SU-DHL-6 (cell line): Measurements from ENCODE around the gene ZNF726.

ENCODE experiments used
- H2AFZ ChIP-seq: fragments of 200-600 bp; sonication (generic); 2 replicates; pipeline ENCODE4 v1.6.1; 2014; ENCODE audit warnings: low read depth, mild to moderate bottlenecking, moderate library complexity, mixed read lengths, antibody characterized with exemption, low read length; ENCODE audit not compliant: severe bottlenecking
- H3F3A ChIP-seq: fragments of 200-600 bp; shearing (Covaris generic); 2 replicates; pipeline ENCODE4 v1.6.0; 2016; ENCODE audit warnings: antibody characterized with exemption, mild to moderate bottlenecking; ENCODE audit not compliant: insufficient read depth
- H3K27ac ChIP-seq: fragments of 200-600 bp; sonication (generic); 2 replicates; pipeline ENCODE4 v1.5.1; 2016; ENCODE audit warnings: low read depth, mild to moderate bottlenecking, low read length, moderate library complexity, mixed read lengths
- H3K27me3 ChIP-seq: fragments of 200-600 bp; sonication (generic), shearing (Covaris generic); 2 replicates; pipeline ENCODE4 v1.6.0; 2014; ENCODE audit warnings: mild to moderate bottlenecking, low read length
- H3K36me3 ChIP-seq: fragments of 200-600 bp; sonication (generic); 2 replicates; pipeline ENCODE4 v1.6.1; 2014; ENCODE audit warnings: mild to moderate bottlenecking, low read length, mixed read lengths
- H3K4me2 ChIP-seq: fragments of 300-600, 200-600 bp; shearing (Covaris generic), sonication (generic); 2 replicates; pipeline ENCODE4 v1.6.0; 2014; ENCODE audit warnings: low read length, low read depth, mild to moderate bottlenecking; ENCODE audit not compliant: poor library complexity, severe bottlenecking
- H3K4me3 ChIP-seq: fragments of 200-600 bp; sonication (generic); 2 replicates; pipeline ENCODE4 v1.5.1; 2014; ENCODE audit warnings: antibody characterized with exemption, low read length, mild to moderate bottlenecking, mixed read lengths; ENCODE audit not compliant: insufficient read depth, poor library complexity, severe bottlenecking
- H3K79me2 ChIP-seq: fragments of 200-600 bp; sonication (generic); 2 replicates; pipeline ENCODE4 v1.6.1; 2014; ENCODE audit warnings: mild to moderate bottlenecking, low read length, moderate library complexity; ENCODE audit not compliant: insufficient read depth
- H3K9ac ChIP-seq: fragments of 200-600 bp; sonication (generic); 2 replicates; pipeline ENCODE4 v1.7.0; 2014; ENCODE audit warnings: mild to moderate bottlenecking, low read length
- H3K9me2 ChIP-seq: fragments of 200-600 bp; sonication (generic); replicated peaks from 2 replicates; pipeline ENCODE4 v1.6.1; 2014; ENCODE audit warnings: low read length; ENCODE audit not compliant: insufficient read depth
- H3K9me3 ChIP-seq: fragments of 200-600 bp; sonication (generic); 2 replicates; pipeline ENCODE4 v1.6.1; 2014; ENCODE audit warnings: low read length, mixed read lengths; ENCODE audit not compliant: insufficient read depth
- H4K20me1 ChIP-seq: fragments of 200-600 bp; sonication (generic); 2 replicates; pipeline ENCODE4 v1.6.1; 2014; ENCODE audit warnings: low read depth, mild to moderate bottlenecking, antibody characterized with exemption, low read length, moderate library complexity, mixed read lengths
- EZH2phosphoT487 ChIP-seq: fragments of 200-600 bp; sonication (generic), shearing (Covaris generic); conservative IDR thresholded peaks from 2 replicates; pipeline ENCODE4 v1.6.1; 2018; ENCODE audit warnings: mild to moderate bottlenecking, antibody characterized with exemption, low read length, moderate library complexity, mixed read lengths
- TF ChIP-seq, protein P1 (sequence below): fragments of 200-600 bp; sonication (generic); IDR thresholded peaks from one replicate; pipeline ENCODE4 v1.5.1; 2017; ENCODE audit warnings: antibody characterized with exemption, mild to moderate bottlenecking, low read length, moderate library complexity; ENCODE audit not compliant: insufficient read depth, poor library complexity, severe bottlenecking

ZNF726 gene

DNA sequence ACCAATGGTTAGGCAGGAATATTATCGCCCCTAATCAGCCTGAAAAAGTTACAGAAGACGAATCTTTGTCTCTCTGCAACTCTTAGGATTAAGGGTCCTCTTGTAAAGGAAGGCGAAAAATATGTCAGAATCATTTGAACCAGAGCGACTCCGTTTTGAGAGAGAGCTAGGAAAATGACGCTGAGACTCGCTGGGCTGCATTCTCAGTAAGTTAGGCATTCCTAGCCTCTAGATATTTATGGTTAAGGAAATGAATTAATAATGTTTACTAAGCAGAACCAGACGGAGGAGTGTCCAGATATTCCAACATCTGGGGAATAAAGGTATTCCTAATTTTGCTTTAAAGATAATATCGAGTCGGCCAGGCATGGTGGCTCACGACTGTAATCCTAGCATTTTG, 755 bp upstream of the ZNF726 start:
- Histone ChIP-seq H3K27ac (no peak overlapping the region), H3K4me3 (peak overlapping the region; percentile 84), H3F3A (no peaks in the 10 kb centered on the region), H3K4me2 (peak overlapping the region; percentile 35), H2AFZ (peak overlapping the region; percentile 88), H3K9ac (no peak overlapping the region), H3K36me3 (0 out of 2 replicates have a peak, but pooled peaks cover 6% of the 10 kb centered on the region), H3K9me3 (no peaks in the 10 kb centered on the region), H3K79me2 (peaks cover 36% of the 10 kb centered on the region), H3K27me3 (no peaks in the 10 kb centered on the region), H3K9me2 (no peaks in the 10 kb centered on the region), H4K20me1 (no peaks in the 10 kb centered on the region)
- TF ChIP-seq, protein P1, sequence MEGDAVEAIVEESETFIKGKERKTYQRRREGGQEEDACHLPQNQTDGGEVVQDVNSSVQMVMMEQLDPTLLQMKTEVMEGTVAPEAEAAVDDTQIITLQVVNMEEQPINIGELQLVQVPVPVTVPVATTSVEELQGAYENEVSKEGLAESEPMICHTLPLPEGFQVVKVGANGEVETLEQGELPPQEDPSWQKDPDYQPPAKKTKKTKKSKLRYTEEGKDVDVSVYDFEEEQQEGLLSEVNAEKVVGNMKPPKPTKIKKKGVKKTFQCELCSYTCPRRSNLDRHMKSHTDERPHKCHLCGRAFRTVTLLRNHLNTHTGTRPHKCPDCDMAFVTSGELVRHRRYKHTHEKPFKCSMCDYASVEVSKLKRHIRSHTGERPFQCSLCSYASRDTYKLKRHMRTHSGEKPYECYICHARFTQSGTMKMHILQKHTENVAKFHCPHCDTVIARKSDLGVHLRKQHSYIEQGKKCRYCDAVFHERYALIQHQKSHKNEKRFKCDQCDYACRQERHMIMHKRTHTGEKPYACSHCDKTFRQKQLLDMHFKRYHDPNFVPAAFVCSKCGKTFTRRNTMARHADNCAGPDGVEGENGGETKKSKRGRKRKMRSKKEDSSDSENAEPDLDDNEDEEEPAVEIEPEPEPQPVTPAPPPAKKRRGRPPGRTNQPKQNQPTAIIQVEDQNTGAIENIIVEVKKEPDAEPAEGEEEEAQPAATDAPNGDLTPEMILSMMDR: no peak
- no peak for TF ChIP-seq EZH2phosphoT487

DNA sequence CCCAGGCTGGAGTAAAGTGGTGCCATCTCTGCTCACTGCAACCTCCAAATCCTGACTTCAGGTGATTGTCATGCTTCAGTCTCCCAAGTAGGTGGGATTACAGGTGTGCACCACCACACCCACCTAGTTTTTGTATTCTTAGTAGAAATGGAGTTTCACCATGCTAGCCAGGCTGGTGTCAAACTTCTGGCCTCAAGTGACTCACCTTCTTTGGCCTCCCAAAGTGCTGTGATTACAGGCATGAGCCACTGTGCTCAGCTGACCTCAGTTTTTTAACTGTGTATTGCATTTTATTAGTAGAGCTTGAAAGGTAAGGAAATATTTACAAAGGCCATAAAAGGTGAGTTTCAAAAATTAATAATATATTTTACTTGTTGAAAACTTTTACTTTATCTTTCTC, 2.3 kb downstream of the ZNF726 start:
- Histone ChIP-seq H3K9me3 (no peaks in the 10 kb centered on the region), H3K36me3 (peaks cover 23% of the 10 kb centered on the region), H3K79me2 (peaks cover 36% of the 10 kb centered on the region), H3F3A (no peaks in the 10 kb centered on the region), H3K9ac (no peak overlapping the region), H3K9me2 (no peaks in the 10 kb centered on the region), H4K20me1 (no peaks in the 10 kb centered on the region), H3K27ac (no peak overlapping the region), H3K4me2 (peak overlapping the region; percentile 30), H2AFZ (no peak overlapping the region), H3K27me3 (no peaks in the 10 kb centered on the region), H3K4me3 (no peak overlapping the region)
- TF ChIP-seq, protein P1: no peak
- TF ChIP-seq EZH2phosphoT487: no peak

DNA sequence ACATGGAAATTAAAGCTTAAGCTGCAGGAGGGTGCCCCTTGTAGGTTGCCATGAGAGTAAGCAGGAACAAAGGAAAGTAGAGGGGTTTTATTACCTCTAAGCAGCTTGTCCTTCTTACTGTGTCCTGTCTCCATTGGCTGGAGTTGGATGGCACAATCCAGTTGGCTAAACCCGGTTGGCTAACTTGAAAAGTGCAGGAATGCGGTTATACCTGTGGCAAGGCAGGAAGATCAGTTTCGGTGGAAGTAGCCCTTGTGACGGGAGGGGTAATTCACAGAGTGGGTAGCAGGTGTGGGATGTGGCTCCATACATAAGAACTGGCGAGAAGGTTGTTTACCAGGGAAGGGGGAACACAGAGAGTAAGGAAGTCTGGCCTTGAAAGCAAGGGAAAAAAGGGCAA, 3.2 kb downstream of the ZNF726 start:
- Histone ChIP-seq H4K20me1 (no peaks in the 10 kb centered on the region), H3K27me3 (no peaks in the 10 kb centered on the region), H3F3A (no peaks in the 10 kb centered on the region), H3K9me2 (no peaks in the 10 kb centered on the region), H3K79me2 (peaks cover 36% of the 10 kb centered on the region), H3K27ac (no peak overlapping the region), H3K4me3 (no peak overlapping the region), H3K36me3 (peaks cover 32% of the 10 kb centered on the region), H3K9me3 (no peaks in the 10 kb centered on the region), H2AFZ (no peak overlapping the region), H3K4me2 (peak overlapping the region; percentile 30), H3K9ac (no peak overlapping the region)
- no peak for TF ChIP-seq EZH2phosphoT487
- TF ChIP-seq, protein P1: no peak
